ENCODE data around the gene RASA3. TPM values are rescaled to one million over a fixed set of nuclear protein-coding genes. Genes with fewer than 3 reads are reported as not detected.

The RASA3 gene
- total RNA-seq, 4 donors from 2014 or later: 29.5 to 38.1 (median 34.6) TPM

DNA sequence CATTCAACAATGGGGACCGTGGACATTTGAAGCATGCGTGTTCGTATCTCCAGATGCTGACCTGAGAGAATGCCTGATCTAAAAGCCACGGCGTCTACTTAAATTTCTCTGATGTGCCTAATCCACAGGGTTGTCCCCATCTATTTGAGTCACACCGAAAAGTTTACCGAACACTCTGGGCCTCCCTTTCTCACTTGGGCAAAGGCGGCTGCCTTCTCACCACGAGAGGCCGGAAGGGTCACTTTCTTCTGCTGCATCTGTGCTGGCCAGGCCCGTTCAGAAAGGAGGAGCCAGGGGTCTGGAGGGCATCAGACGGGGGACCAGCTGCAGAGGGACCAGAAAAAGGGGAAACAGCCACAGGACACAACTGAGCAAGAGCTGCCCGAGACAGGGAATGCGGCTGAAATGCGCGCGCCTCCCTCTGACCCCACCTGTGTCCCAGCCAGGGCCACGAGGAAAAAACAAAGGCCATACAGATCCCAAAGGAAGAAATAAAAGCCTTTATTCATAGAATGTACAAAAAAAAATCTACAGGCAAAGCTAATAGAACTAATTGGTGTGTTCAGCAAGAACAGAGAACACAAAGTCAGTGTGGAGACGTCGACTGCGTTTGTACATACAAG lies 87.2 kb downstream of the RASA3 start:
- Histone ChIP-seq H3K36me3 (peaks cover 0 to 37% (median 13%) of the 10 kb centered on the region in 4 donors), H3K9me3 (no peaks in the 10 kb centered on the region), H3K4me3 (no peak overlapping the region), H3K27ac (replicated peaks in 1 of 4) (peak overlapping the region in 1 of 4 donors; percentile 47), H3K4me1 (peaks cover 0 to 53% (median 14%) of the 10 kb centered on the region in 4 donors), H3K27me3 (no peaks in the 10 kb centered on the region)
- TF ChIP-seq, protein P1, sequence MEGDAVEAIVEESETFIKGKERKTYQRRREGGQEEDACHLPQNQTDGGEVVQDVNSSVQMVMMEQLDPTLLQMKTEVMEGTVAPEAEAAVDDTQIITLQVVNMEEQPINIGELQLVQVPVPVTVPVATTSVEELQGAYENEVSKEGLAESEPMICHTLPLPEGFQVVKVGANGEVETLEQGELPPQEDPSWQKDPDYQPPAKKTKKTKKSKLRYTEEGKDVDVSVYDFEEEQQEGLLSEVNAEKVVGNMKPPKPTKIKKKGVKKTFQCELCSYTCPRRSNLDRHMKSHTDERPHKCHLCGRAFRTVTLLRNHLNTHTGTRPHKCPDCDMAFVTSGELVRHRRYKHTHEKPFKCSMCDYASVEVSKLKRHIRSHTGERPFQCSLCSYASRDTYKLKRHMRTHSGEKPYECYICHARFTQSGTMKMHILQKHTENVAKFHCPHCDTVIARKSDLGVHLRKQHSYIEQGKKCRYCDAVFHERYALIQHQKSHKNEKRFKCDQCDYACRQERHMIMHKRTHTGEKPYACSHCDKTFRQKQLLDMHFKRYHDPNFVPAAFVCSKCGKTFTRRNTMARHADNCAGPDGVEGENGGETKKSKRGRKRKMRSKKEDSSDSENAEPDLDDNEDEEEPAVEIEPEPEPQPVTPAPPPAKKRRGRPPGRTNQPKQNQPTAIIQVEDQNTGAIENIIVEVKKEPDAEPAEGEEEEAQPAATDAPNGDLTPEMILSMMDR (IDR thresholded peaks at IDR 0.05): no peak
- TF ChIP-seq EP300 (IDR thresholded peaks at IDR 0.05): no peak
- TF ChIP-seq POLR2A (IDR thresholded peaks at IDR 0.05; ENCODE audit: low read depth): no peak
- no peak for TF ChIP-seq POLR2AphosphoS5 (IDR thresholded peaks at IDR 0.05)
- WGBS: 87% methylated on average over 21 of the region's 21 CpGs
- DNase-seq (ENCODE audit: extremely low spot score): no peak
- intact Hi-C loops (cut with DNase I): no loop called here

DNA sequence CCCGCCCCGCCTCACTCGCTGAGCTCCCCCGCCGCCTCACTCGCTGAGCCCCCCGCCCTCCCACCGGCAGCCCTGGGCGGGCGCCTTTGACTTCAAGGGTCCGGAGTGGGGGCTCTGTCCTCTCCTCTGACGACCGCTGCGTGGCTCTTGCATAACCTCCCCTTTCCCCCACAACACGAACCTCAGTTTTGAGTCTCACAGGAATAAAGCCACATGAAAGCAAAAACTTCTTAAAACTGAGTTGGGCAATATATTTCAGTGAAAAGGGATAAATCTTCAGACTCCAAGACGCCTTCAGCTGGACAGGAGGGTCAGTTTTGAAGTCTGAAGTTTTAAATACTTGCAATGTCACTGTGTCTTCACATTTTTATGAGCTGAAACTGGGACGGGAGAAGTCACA lies 87.9 kb downstream of the RASA3 start:
- intact Hi-C loops (cut with DNase I): no loop called here
- Histone ChIP-seq H3K27ac (replicated peaks in 1 of 4) (peak overlapping the region in 1 of 4 donors; percentile 47), H3K36me3 (peaks cover 0 to 30% (median 9%) of the 10 kb centered on the region in 4 donors), H3K27me3 (no peaks in the 10 kb centered on the region), H3K9me3 (no peaks in the 10 kb centered on the region), H3K4me3 (no peak overlapping the region), H3K4me1 (peaks cover 0 to 48% (median 14%) of the 10 kb centered on the region in 4 donors)
- 64% methylated on average over 9 of the region's 17 CpGs for WGBS
- TF ChIP-seq POLR2A (IDR thresholded peaks at IDR 0.05; ENCODE audit: low read depth): no peak
- TF ChIP-seq, protein P1 (IDR thresholded peaks at IDR 0.05): no peak
- TF ChIP-seq POLR2AphosphoS5 (IDR thresholded peaks at IDR 0.05): no peak
- no peak for TF ChIP-seq EP300 (IDR thresholded peaks at IDR 0.05)
- no peak for DNase-seq (ENCODE audit: extremely low spot score)

DNA sequence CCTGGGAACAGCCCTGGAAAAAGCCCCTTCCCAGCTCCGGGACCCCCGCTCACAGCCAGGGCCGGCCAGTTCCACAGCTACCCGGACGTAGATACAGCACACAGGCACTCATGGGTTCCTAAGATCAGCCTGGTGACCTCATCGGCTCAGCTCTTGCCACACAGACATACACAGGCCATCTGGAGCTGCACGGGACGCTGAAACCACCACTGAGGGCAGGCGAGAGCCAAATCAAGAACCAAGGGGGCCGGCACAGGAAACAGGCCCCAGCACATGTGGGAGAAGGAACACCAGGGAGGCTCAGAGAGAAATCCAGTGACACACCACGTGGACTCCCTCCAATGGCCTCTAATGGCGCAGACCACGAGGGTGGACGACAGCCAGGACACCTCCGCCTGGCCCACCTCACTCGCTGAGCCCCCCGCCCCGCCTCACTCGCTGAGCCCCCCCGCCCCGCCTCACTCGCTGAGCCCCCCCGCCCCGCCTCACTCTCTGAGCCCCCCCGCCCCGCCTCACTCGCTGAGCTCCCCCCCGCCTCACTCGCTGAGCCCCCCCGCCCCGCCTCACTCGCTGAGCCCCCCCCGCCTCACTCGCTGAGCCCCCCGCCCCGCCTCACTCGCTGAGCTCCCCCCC lies 88.9 kb downstream of the RASA3 start:
- Histone ChIP-seq H3K4me3 (no peak overlapping the region), H3K9me3 (no peaks in the 10 kb centered on the region), H3K27me3 (no peaks in the 10 kb centered on the region), H3K4me1 (peaks cover 0 to 48% (median 12%) of the 10 kb centered on the region in 4 donors), H3K27ac (replicated peaks in 1 of 4) (peak overlapping the region in 1 of 4 donors; percentile 29), H3K36me3 (peaks cover 0 to 25% (median 7%) of the 10 kb centered on the region in 4 donors)
- WGBS: 87% methylated on average over 6 of the region's 37 CpGs
- DNase-seq (ENCODE audit: extremely low spot score): no peak
- intact Hi-C loops (cut with DNase I): no loop called here
- no peak for TF ChIP-seq POLR2A (IDR thresholded peaks at IDR 0.05; ENCODE audit: low read depth)
- TF ChIP-seq POLR2AphosphoS5 (IDR thresholded peaks at IDR 0.05): peak in 1 of 2 donors; percentile 62
- TF ChIP-seq EP300 (IDR thresholded peaks at IDR 0.05): no peak
- TF ChIP-seq, protein P1 (IDR thresholded peaks at IDR 0.05): peak in 1 of 3 experiments; percentile 8

DNA sequence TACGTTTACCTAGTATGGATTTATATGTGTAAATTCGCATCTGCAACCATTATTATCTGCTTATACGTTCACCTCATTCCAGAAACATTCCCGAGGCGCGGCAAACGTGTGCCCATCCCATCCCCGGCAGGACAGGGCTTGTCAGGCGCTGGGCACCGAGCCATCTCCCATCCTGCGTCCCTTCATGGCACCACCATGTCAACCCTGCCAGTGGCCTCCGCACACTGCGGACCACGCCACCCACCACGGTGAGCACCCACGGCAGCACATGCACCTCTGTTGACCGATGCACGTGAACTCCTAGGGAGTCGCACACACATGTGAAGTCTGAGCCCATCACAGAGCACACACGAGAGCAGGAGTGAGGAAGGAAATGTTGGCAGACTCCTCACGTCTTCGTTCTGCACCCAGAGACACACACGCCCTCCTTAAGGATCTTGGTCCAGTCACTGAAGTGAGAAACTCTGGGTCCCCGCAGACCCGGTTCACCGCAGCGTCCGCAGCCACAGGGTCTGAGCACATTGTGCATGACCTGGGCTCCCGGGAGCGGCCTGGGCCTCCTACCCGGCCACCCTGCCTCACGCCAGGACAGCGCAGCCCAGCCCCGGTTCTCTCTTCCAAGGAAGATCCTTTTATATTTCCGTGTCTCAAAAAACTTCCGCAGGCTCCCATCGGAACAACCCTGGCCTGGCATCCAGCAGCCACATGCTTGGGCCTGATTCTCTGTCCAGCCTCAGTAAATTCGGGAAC lies 90.2 kb downstream of the RASA3 start:
- H3K9me3 ChIP-seq: no peaks in the 10 kb centered on the region
- 88% methylated on average over 38 of the region's 38 CpGs for WGBS
- TF ChIP-seq, protein P1 (IDR thresholded peaks at IDR 0.05): no peak
- TF ChIP-seq POLR2A (IDR thresholded peaks at IDR 0.05; ENCODE audit: low read depth) (no peak), POLR2AphosphoS5 (IDR thresholded peaks at IDR 0.05) (no peak)
- H3K27ac ChIP-seq (replicated peaks in 1 of 4): peak overlapping the region in 1 of 4 donors; percentile 29
- peaks cover 0 to 23% (median 6%) of the 10 kb centered on the region in 4 donors for H3K36me3 ChIP-seq
- DNase-seq (ENCODE audit: extremely low spot score): no peak
- intact Hi-C loops (cut with DNase I): no loop called here
- H3K4me3 ChIP-seq: no peak overlapping the region
- H3K27me3 ChIP-seq: no peaks in the 10 kb centered on the region
- peaks cover 0 to 46% (median 23%) of the 10 kb centered on the region in 4 donors for H3K4me1 ChIP-seq

Measured in esophagus muscularis mucosa (tissue), 4 donors.